Fibroblast of villous mesenchyme (primary cell): Measurements from ENCODE around the gene UBL3. TPM values are rescaled to one million over a fixed set of nuclear protein-coding genes. Genes with fewer than 3 reads are reported as not detected.

Source experiments
- DNase-seq: peaks from one replicate; pipeline ENCODE4 v3.0.0-alpha.2; 2010; ENCODE audit warnings: low read depth
- H3K4me3 ChIP-seq: 2 replicates; pipeline ENCODE4 v1.5.1; 2011; ENCODE audit warnings: low read depth, mild to moderate bottlenecking, low read length
- total RNA-seq: library from RNA; depleted of rRNA; stranded (reverse); fragments of >200 nt; gene quantifications from 2 replicates; pipeline ENCODE4 v1.2.3, GENCODE V29; 2012
- TF ChIP-seq, protein P1 (sequence below): IDR thresholded peaks from 2 replicates; pipeline ENCODE4 v1.5.1; 2012; ENCODE audit warnings: low read depth, mild to moderate bottlenecking, low read length; ENCODE audit not compliant: insufficient read depth

Gene UBL3
- total RNA-seq, 1 donor: 44.9 TPM

DNA sequence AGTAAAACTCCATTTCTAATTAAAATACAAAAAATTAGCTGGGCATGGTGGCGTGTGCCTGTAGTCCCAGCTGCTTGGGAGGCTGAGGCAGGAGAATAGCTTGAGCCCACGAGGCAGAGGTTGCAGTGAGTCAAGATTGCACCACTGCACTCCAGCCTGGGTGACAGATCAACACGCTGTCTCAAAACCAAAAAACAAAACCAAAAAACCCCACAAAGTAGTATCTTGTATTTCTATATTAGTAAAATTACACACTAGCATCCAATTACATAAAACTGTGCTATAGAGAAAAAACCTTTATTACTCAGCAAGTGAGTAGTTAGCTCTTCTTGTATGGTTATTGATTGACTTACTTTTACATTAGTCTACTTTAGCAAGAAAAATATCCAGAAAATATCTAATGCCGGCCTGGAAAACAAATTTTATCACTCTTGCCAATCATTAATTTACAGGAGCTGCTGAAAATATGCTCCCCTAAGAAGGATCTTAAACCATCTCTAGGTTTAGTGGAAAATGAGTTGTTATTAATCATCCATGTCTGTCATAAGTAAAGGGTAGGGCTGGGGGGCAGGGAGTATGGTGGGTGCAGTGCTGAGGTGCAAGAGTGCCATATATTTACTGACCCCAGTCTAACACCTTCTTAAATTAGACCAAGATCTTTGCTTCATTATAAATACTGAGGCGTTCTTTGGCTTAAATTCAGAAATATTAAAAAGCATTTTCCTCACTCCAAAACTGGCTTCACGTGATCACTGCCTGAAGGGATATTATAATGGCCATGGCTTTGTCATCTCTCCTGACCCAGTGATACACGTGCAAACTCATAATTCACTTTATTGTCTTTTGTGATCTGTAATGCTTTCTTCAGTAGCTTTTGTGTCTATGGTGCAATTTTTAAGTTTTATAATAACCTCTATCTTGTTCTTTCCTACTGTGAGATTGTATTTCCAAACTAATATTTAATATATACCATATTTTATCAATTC, 44.1 kb downstream of the UBL3 start:
- TF ChIP-seq, protein P1, sequence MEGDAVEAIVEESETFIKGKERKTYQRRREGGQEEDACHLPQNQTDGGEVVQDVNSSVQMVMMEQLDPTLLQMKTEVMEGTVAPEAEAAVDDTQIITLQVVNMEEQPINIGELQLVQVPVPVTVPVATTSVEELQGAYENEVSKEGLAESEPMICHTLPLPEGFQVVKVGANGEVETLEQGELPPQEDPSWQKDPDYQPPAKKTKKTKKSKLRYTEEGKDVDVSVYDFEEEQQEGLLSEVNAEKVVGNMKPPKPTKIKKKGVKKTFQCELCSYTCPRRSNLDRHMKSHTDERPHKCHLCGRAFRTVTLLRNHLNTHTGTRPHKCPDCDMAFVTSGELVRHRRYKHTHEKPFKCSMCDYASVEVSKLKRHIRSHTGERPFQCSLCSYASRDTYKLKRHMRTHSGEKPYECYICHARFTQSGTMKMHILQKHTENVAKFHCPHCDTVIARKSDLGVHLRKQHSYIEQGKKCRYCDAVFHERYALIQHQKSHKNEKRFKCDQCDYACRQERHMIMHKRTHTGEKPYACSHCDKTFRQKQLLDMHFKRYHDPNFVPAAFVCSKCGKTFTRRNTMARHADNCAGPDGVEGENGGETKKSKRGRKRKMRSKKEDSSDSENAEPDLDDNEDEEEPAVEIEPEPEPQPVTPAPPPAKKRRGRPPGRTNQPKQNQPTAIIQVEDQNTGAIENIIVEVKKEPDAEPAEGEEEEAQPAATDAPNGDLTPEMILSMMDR: no peak
- no peak overlapping the region for H3K4me3 ChIP-seq
- no peak for DNase-seq

DNA sequence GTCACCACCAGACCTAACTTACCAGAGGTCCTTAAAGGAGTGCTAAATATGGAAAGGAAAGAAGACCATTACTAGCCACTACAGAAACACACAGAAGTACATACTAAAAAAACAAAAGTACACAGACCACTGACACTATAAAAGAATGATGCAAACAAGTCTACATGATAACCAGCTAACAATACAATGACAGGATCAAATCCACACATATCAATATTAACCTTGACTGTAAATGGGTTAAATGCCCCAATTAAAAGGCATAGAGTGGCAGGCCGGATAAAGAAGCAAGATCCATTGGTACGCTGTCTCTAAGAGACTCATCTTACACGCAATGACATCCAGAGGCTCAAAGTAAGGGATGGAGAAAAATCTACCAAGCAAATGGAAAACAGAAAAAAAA, 47.2 kb downstream of the UBL3 start:
- no peak overlapping the region for H3K4me3 ChIP-seq
- DNase-seq: no peak
- TF ChIP-seq, protein P1: no peak

DNA sequence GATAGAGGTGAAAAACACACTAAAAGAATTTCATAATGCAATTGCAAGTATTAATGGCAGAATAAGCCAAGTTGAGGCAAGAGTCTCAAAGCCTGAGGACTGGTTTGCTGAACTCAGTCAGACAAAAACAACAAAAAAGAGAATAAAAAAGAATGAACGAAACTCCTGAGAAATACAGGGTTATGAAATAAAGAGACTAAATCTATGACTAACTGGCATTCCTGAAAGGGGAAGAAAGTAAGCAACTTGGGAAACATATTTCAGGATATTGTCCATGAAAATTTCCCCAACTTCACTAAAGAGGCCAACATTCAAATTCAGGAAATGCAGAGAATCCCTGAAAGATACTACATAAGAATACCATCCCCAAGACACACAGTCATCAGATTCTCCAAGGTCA, 47.8 kb downstream of the UBL3 start:
- TF ChIP-seq, protein P1: no peak
- H3K4me3 ChIP-seq: no peak overlapping the region
- DNase-seq: peak; percentile 18

DNA sequence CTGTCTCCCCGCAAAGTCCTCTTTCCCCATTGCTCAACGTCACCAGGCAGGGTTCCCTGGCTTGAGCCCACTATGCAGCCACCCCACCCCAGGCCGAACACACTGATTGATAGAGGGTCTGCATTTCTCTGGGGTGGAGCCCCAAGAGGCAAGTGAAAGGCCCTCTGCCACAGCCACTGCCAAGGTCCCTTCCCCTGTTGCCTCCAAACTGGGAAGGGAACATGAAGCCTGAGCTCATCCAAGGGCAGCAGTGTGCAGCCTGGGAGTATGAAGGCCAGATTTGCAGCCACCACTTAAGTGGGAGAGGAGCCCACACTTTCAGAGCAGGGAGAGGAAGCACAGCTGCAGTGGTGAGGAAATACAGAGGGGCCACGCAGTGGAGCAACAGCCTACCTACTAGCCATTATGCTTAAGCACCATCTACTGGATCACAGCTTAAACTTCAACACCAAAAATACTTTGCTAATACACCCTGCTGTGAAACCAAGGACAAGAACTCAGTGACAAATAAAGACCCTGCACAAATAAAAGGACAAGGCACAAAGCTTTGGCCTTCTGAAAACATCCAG, 48.6 kb downstream of the UBL3 start:
- DNase-seq: peak; percentile 10
- TF ChIP-seq, protein P1: no peak
- H3K4me3 ChIP-seq: no peak overlapping the region

DNA sequence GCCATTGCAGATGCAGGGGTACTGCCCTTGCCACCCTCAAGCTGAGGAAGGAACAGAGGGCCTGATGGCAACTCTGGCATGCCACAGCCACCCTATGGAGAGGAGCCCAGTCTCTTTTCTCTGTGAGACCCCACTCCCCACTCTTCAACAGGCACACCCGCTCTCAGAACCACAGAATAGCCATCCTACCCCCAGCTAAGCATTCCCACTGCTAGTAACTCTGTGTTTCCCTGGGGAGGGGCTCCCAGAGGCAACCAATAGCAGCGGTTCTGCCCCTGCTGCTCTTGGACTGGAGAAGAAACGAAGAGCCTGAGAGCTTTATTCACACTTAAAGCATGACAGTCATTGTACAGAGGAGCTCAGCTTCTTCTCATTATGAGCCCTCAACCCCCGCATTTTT, 49.3 kb downstream of the UBL3 start:
- TF ChIP-seq, protein P1: no peak
- DNase-seq: no peak
- no peak overlapping the region for H3K4me3 ChIP-seq

DNA sequence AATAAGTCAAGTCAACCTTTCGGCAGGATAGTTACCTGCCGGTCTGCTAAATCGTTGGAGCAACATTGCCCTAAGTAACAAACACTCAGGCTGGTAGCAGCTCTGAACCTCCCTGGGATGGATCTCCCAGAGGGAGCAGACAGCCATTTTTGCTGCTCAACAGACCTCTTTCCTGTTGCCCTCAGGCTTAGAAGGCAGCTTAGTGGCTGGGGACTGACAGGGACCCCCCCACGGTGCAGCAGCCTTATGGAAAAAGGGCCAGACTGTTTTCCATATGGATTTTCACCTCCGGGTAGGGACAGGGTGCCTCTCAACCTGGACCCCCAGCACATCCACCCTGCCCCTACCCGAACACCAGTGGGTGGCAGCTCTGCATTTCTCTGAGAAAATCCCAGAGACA, 49.7 kb downstream of the UBL3 start:
- TF ChIP-seq, protein P1: no peak
- DNase-seq: no peak
- no peak overlapping the region for H3K4me3 ChIP-seq
